PC-3 (cell line): ENCODE measurements around the gene MMP20. TPM values are rescaled to one million over a fixed set of nuclear protein-coding genes. Genes with fewer than 3 reads are reported as not detected.

Source experiments
- ATAC-seq: fragments of 200-7000 bp; cut with Tn5 transposase; 2 replicates; pipeline ENCODE4 v1.9.1; 2020; ENCODE audit warnings: mild to moderate bottlenecking, moderate library complexity
- BruUV-seq: library from RNA; stranded (reverse); fragments of 400-500 nt; replicated peaks from 2 replicates; lab custom pipeline; 2021; lab: Mats Ljungman, UMichigan
- CTCF ChIA-PET: fragments of 300-600 bp; sonication (Branson Sonifier 250); formaldehyde crosslinking; loops from one replicate; lab custom pipeline; 2022; ENCODE audit warnings: antibody characterized with exemption; lab: Charles Lee
- POLR2A ChIA-PET: fragments of 300-600 bp; sonication (Branson Sonifier 250); formaldehyde crosslinking; loops from one replicate; lab custom pipeline; 2022; ENCODE audit warnings: antibody characterized with exemption; ENCODE audit not compliant: unreplicated experiment; lab: Charles Lee
- DNase-seq: peaks from one replicate; pipeline ENCODE4 v3.0.0-alpha.2; 2015
- H2AFZ ChIP-seq: fragments of 300-600 bp; sonication (generic); 2 replicates; pipeline ENCODE4 v1.6.0; 2016; ENCODE audit warnings: antibody characterized with exemption, low read length
- H3F3A ChIP-seq: fragments of 300-600 bp; sonication (generic); one replicate; pipeline ENCODE4 v1.6.0; 2017; ENCODE audit warnings: antibody characterized with exemption, low read length, control low read depth, mild to moderate bottlenecking; ENCODE audit not compliant: unreplicated experiment
- H3K27ac ChIP-seq: fragments of 300-600 bp; sonication (generic); 2 replicates; pipeline ENCODE4 v1.5.1; 2016; ENCODE audit warnings: mild to moderate bottlenecking, low read length
- H3K27me3 ChIP-seq: fragments of 300-600 bp; sonication (generic); 2 replicates; pipeline ENCODE4 v1.6.1; 2016; ENCODE audit warnings: low read length, mixed read lengths
- H3K36me3 ChIP-seq: fragments of 300-600 bp; sonication (generic); 2 replicates; pipeline ENCODE4 v1.6.1; 2016; ENCODE audit warnings: low read depth, mixed run types, low read length, mixed read lengths
- H3K4me1 ChIP-seq: fragments of 300-600 bp; sonication (generic); 2 replicates; pipeline ENCODE4 v1.5.1; 2016; ENCODE audit warnings: low read length; ENCODE audit not compliant: insufficient read depth
- H3K4me2 ChIP-seq: fragments of 300-600 bp; sonication (generic); 2 replicates; pipeline ENCODE4 v1.6.0; 2016; ENCODE audit warnings: low read length
- H3K4me3 ChIP-seq: fragments of 300-600 bp; sonication (generic); 2 replicates; pipeline ENCODE4 v1.5.1; 2016; ENCODE audit warnings: mild to moderate bottlenecking, low read length, mixed read lengths
- H3K79me2 ChIP-seq: fragments of 300-600 bp; sonication (generic); 2 replicates; pipeline ENCODE4 v1.6.1; 2017; ENCODE audit warnings: low read length, mixed read lengths
- H3K9ac ChIP-seq: fragments of 300-600 bp; sonication (generic); 2 replicates; pipeline ENCODE4 v1.6.0; 2016; ENCODE audit warnings: mild to moderate bottlenecking, low read length
- H3K9me2 ChIP-seq: fragments of 300-600 bp; sonication (generic); replicated peaks from 2 replicates; pipeline ENCODE4 v1.6.1; 2016; ENCODE audit warnings: mixed run types, low read length, mixed read lengths
- H3K9me3 ChIP-seq: fragments of 300-600 bp; sonication (generic); 2 replicates; pipeline ENCODE4 v1.6.1; 2016; ENCODE audit warnings: low read length, mixed read lengths
- H4K20me1 ChIP-seq: fragments of 300-600 bp; sonication (generic); 2 replicates; pipeline ENCODE4 v1.6.1; 2016; ENCODE audit warnings: low read length, mixed read lengths
- CTCF ChIP-seq: fragments of 300-600 bp; sonication (generic); conservative IDR thresholded peaks from 2 replicates; pipeline ENCODE4 v1.5.1; 2017; ENCODE audit warnings: antibody characterized with exemption, low read depth, mild to moderate bottlenecking, low read length
- EZH2 ChIP-seq: fragments of 300-600 bp; sonication (generic); IDR thresholded peaks from one replicate; pipeline ENCODE4 v1.6.1; 2017; ENCODE audit warnings: antibody characterized with exemption, mild to moderate bottlenecking, low read length; ENCODE audit not compliant: unreplicated experiment
- EZH2phosphoT487 ChIP-seq: fragments of 300-600 bp; sonication (generic); IDR thresholded peaks from 2 replicates; pipeline ENCODE4 v1.6.1; 2018; ENCODE audit warnings: mild to moderate bottlenecking, antibody characterized with exemption, low read length, borderline replicate concordance
- intact Hi-C: fragments of 100-400 bp; cut with micrococcal nuclease; formaldehyde crosslinking; loops from 2 replicates; pipeline ENCODE4 v1.9.0; 2023
- total RNA-seq: library from RNA; depleted of rRNA; stranded (reverse); fragments of >200 nt; gene quantifications from 2 replicates; pipeline ENCODE4 v1.2.3, GENCODE V29; 2014

MMP20 gene
- total RNA-seq, 1 experiment from 2014 or later: not detected

GRCh38 chr11:102662607-102663006, 37.5 kb upstream of the MMP20 start:
- no peak overlapping the region for H3K27ac ChIP-seq
- DNase-seq (no peak), ATAC-seq (no peak)
- H3K9me3 ChIP-seq: no peaks in the 10 kb centered on the region
- no TSS peak for BruUV-seq
- H3K4me3 ChIP-seq: no peak overlapping the region
- H3F3A ChIP-seq: no peaks in the 10 kb centered on the region
- H3K4me1 ChIP-seq: no peaks in the 10 kb centered on the region
- ChIA-PET POLR2A (no interaction called here), CTCF (no interaction called here)
- intact Hi-C loops: no loop called here
- no peaks in the 10 kb centered on the region for H3K9me2 ChIP-seq
- no peaks in the 10 kb centered on the region for H4K20me1 ChIP-seq
- no peak for TF ChIP-seq EZH2
- H3K27me3 ChIP-seq: 0 out of 2 replicates have a peak, but pooled peaks cover 3% of the 10 kb centered on the region
- H3K79me2 ChIP-seq: no peaks in the 10 kb centered on the region
- no peak overlapping the region for H2AFZ ChIP-seq
- H3K9ac ChIP-seq: no peak overlapping the region
- H3K36me3 ChIP-seq: no peaks in the 10 kb centered on the region
- H3K4me2 ChIP-seq: no peak overlapping the region

GRCh38 chr11:102661040-102661439, 35.9 kb upstream of the MMP20 start:
- POLR2A ChIA-PET: interaction anchor here (0.5 kb wide), 1 partner anchor 34 kb away, joined by 3 read pairs; no protein-coding TSS in a partner anchor
- ATAC-seq (no peak), DNase-seq (no peak)
- Histone ChIP-seq H3K27ac (no peak overlapping the region), H3K36me3 (no peaks in the 10 kb centered on the region), H3K9ac (no peak overlapping the region), H3K9me2 (no peaks in the 10 kb centered on the region), H3K9me3 (no peaks in the 10 kb centered on the region), H3K4me2 (no peak overlapping the region), H3K27me3 (0 out of 2 replicates have a peak, but pooled peaks cover 3% of the 10 kb centered on the region), H3F3A (no peaks in the 10 kb centered on the region), H3K4me1 (no peaks in the 10 kb centered on the region), H3K79me2 (no peaks in the 10 kb centered on the region), H4K20me1 (no peaks in the 10 kb centered on the region), H2AFZ (no peak overlapping the region), H3K4me3 (no peak overlapping the region)
- TF ChIP-seq EZH2phosphoT487: no peak
- CTCF ChIA-PET: no interaction called here
- no TSS peak for BruUV-seq
- intact Hi-C loops: no loop called here

GRCh38 chr11:102656528-102656927, 31.4 kb upstream of the MMP20 start:
- CTCF ChIA-PET: no interaction called here
- Histone ChIP-seq H3K27ac (no peak overlapping the region), H3K27me3 (0 out of 2 replicates have a peak, but pooled peaks cover 3% of the 10 kb centered on the region), H3K9me3 (no peaks in the 10 kb centered on the region), H3K9me2 (no peaks in the 10 kb centered on the region), H3K4me2 (no peak overlapping the region), H3K4me1 (no peaks in the 10 kb centered on the region), H3K9ac (no peak overlapping the region), H3K79me2 (no peaks in the 10 kb centered on the region), H4K20me1 (no peaks in the 10 kb centered on the region), H3F3A (no peaks in the 10 kb centered on the region), H3K4me3 (no peak overlapping the region), H2AFZ (no peak overlapping the region), H3K36me3 (no peaks in the 10 kb centered on the region)
- no TSS peak for BruUV-seq
- POLR2A ChIA-PET: no interaction called here
- no peak for DNase-seq
- TF ChIP-seq EZH2 (no peak), EZH2phosphoT487 (no peak), CTCF (no peak)
- ATAC-seq: peak; percentile 37
- intact Hi-C loops: no loop called here

GRCh38 chr11:102655547-102655946, 30.4 kb upstream of the MMP20 start:
- H3K9me2 ChIP-seq: no peaks in the 10 kb centered on the region
- H3K27ac ChIP-seq: no peak overlapping the region
- H2AFZ ChIP-seq: no peak overlapping the region
- no peaks in the 10 kb centered on the region for H3K9me3 ChIP-seq
- no peaks in the 10 kb centered on the region for H3K79me2 ChIP-seq
- DNase-seq (no peak), ATAC-seq (no peak)
- H3K27me3 ChIP-seq: 0 out of 2 replicates have a peak, but pooled peaks cover 3% of the 10 kb centered on the region
- H4K20me1 ChIP-seq: no peaks in the 10 kb centered on the region
- H3K4me3 ChIP-seq: no peak overlapping the region
- POLR2A ChIA-PET: no interaction called here
- H3K4me1 ChIP-seq: no peaks in the 10 kb centered on the region
- intact Hi-C loops: no loop called here
- CTCF ChIA-PET: no interaction called here
- BruUV-seq: no TSS peak
- TF ChIP-seq EZH2 (no peak), CTCF (no peak), EZH2phosphoT487 (no peak)
- H3K36me3 ChIP-seq: no peaks in the 10 kb centered on the region
- no peaks in the 10 kb centered on the region for H3F3A ChIP-seq
- H3K4me2 ChIP-seq: no peak overlapping the region
- no peak overlapping the region for H3K9ac ChIP-seq
